Activated CD8-positive, alpha-beta T cell treated with anti-CD3 and anti-CD28 coated beads for 36 hours (primary cell): Measurements from ENCODE around the gene STX3. TPM values are rescaled to one million over a fixed set of nuclear protein-coding genes. Genes with fewer than 3 reads are reported as not detected.
"Not testable (repeated sequence)": the region's sequence is repeated elsewhere in the genome, so short reads cannot be mapped to it uniquely, and the experiment has no call there.

ENCODE experiments used
- ATAC-seq: fragments of 200-7000 bp; cut with Tn5 transposase; one replicate; pipeline ENCODE4 v1.10.0; 2021; ENCODE audit warnings: mild to moderate bottlenecking, moderate library complexity
- CTCF ChIA-PET: fragments of 350-600 bp; sonication (Branson Sonifier 250); formaldehyde crosslinking; loops from one replicate; lab custom pipeline; 2021; ENCODE audit warnings: antibody characterized with exemption; lab: Charles Lee
- POLR2A ChIA-PET: fragments of 350-600 bp; sonication (Branson Sonifier 250); formaldehyde crosslinking; loops from one replicate; lab custom pipeline; 2021; ENCODE audit warnings: antibody characterized with exemption; lab: Charles Lee
- DNase-seq: peaks from one replicate; pipeline ENCODE4 v3.0.0-alpha.2; 2020
- H3K27ac Mint-ChIP-seq: one replicate; pipeline ENCODE4 v1.8.0; 2021; ENCODE audit warnings: mild to moderate bottlenecking, mixed read lengths
- H3K27me3 Mint-ChIP-seq: one replicate; pipeline ENCODE4 v1.8.0; 2021; ENCODE audit warnings: mixed read lengths
- H3K36me3 Mint-ChIP-seq: one replicate; pipeline ENCODE4 v1.8.0; 2021; ENCODE audit warnings: low read depth, mixed read lengths
- H3K4me1 Mint-ChIP-seq: one replicate; pipeline ENCODE4 v1.8.0; 2021; ENCODE audit warnings: low read depth, mixed read lengths
- H3K4me3 Mint-ChIP-seq: one replicate; pipeline ENCODE4 v1.8.0; 2021; ENCODE audit warnings: mild to moderate bottlenecking, moderate library complexity, mixed read lengths
- H3K9me3 Mint-ChIP-seq: one replicate; pipeline ENCODE4 v1.8.0; 2021; ENCODE audit warnings: mixed read lengths
- intact Hi-C: fragments of 100-400 bp; cut with micrococcal nuclease; formaldehyde crosslinking; loops from one replicate; pipeline ENCODE4 v1.10.0; 2022
- total RNA-seq, 2 experiments: library from RNA; stranded (reverse); gene quantifications; one replicate each; pipeline ENCODE4 v1.2.3, GENCODE V29; 2021
- TF ChIP-seq, protein P1 (sequence below): fragments of 200-600 bp; IDR thresholded peaks from one replicate; pipeline ENCODE4 v1.8.0; 2022; ENCODE audit warnings: antibody characterized with exemption, mild to moderate bottlenecking

STX3 gene
- total RNA-seq, 2 experiments from 2014 or later = 8.3 to 9.5 TPM

DNA sequence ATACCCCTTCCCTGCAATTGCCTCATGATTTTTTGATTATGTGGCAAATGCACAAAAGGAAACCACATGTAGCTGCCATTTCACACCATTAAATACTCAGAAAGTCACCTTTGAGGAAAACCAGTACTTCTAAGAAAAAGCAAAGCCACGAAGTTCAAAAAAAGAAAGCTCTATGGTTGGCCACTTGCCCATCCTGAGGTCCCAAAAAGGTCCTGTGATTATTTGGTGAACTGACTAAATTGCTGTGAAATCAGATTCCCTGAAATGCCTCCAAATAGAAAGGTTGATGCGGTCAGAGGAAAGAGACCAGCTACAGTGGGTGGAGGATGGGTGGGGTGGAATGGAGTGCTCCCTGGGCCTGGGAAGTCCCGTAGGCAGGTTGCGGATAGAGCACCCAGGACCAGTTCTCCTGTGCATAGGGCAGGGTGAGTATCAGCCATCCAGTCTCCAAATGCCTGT lies 28.5 kb downstream of the STX3 start:
- CTCF ChIA-PET = interaction anchor here (0.6 kb wide), 1 partner anchor 29 kb away, joined by 3 read pairs; no protein-coding TSS in a partner anchor
- H3K36me3 Mint-ChIP-seq = peaks cover 11% of the 10 kb centered on the region
- intact Hi-C loops = no loop called here
- H3K27me3 Mint-ChIP-seq = no peaks in the 10 kb centered on the region
- H3K27ac Mint-ChIP-seq = peak overlapping the region; percentile 48
- ATAC-seq (peak; percentile 79), DNase-seq (peak; percentile 42)
- no peak overlapping the region for H3K4me3 Mint-ChIP-seq
- peaks cover 2% of the 10 kb centered on the region for H3K9me3 Mint-ChIP-seq
- TF ChIP-seq, protein P1, sequence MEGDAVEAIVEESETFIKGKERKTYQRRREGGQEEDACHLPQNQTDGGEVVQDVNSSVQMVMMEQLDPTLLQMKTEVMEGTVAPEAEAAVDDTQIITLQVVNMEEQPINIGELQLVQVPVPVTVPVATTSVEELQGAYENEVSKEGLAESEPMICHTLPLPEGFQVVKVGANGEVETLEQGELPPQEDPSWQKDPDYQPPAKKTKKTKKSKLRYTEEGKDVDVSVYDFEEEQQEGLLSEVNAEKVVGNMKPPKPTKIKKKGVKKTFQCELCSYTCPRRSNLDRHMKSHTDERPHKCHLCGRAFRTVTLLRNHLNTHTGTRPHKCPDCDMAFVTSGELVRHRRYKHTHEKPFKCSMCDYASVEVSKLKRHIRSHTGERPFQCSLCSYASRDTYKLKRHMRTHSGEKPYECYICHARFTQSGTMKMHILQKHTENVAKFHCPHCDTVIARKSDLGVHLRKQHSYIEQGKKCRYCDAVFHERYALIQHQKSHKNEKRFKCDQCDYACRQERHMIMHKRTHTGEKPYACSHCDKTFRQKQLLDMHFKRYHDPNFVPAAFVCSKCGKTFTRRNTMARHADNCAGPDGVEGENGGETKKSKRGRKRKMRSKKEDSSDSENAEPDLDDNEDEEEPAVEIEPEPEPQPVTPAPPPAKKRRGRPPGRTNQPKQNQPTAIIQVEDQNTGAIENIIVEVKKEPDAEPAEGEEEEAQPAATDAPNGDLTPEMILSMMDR = no peak
- peaks cover 20% of the 10 kb centered on the region for H3K4me1 Mint-ChIP-seq
- POLR2A ChIA-PET = interaction anchor here (0.6 kb wide), 1 partner anchor 970 kb away, joined by 3 read pairs; no protein-coding TSS in a partner anchor

DNA sequence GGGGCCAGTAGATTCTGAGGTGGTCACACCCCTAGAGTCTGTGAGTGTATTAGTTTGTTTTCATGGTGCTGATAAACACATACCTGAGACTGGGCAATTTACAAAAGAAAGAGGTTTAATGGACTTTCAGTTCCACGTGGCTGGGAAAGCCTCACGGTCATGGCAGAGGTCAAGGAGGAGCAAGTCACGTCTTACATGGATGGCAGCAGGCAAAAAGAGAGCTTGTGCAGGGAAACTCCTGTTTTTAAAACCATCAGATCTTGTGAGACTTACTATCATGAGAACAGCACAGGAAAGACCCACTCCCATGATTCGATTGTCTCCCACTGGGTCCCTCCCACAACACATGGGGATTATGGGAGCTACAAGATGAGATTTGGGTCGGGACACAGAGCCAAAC lies 29.3 kb downstream of the STX3 start:
- POLR2A ChIA-PET, intact Hi-C loops, ATAC-seq, H3K9me3 Mint-ChIP-seq, H3K4me3 Mint-ChIP-seq, H3K27me3 Mint-ChIP-seq: not testable (repeated sequence)
- Mint-ChIP-seq H3K4me1 (peaks cover 20% of the 10 kb centered on the region), H3K36me3 (peaks cover 16% of the 10 kb centered on the region), H3K27ac (peak overlapping the region; percentile 27)
- DNase-seq = peak; percentile 3
- CTCF ChIA-PET = interaction anchor here (1.3 to 1.5 kb wide), 2 partner anchors 29 to 31 kb away, joined by 4 to 8 read pairs; partner anchors contain the start of gene STX3

DNA sequence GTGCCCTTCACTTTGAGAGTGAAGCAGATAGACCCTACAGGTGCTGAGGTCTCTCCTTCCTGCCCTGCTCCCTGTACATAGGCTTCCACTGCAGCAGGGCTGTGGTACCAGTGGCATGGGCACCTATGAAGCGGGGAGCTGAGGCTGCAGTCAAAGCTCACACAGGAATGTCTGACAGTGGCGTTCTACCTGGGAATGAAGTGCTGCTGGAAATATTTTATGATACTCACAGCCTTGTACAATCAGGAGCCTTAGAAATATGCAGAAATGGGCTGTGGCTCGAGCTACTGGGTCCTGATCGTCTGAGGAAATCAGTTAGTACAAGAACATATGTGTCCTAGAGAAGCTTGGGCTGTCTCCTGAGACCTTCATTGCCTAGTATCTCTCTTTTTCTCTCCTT lies 30.6 kb downstream of the STX3 start:
- H3K4me1 Mint-ChIP-seq = peaks cover 20% of the 10 kb centered on the region
- H3K27ac Mint-ChIP-seq = no peak overlapping the region
- TF ChIP-seq, protein P1 = no peak
- peaks cover 16% of the 10 kb centered on the region for H3K36me3 Mint-ChIP-seq
- ATAC-seq = no peak
- H3K4me3 Mint-ChIP-seq = no peak overlapping the region
- no peak for DNase-seq
- ChIA-PET POLR2A (no interaction called here), CTCF (interaction anchor here (0.6 to 1.5 kb wide), 2 partner anchors 31 to 824 kb away, joined by 3 to 4 read pairs; partner anchors contain the start of gene STX3)
- intact Hi-C loops = no loop called here
- H3K27me3 Mint-ChIP-seq = no peaks in the 10 kb centered on the region
- peaks cover 2% of the 10 kb centered on the region for H3K9me3 Mint-ChIP-seq

DNA sequence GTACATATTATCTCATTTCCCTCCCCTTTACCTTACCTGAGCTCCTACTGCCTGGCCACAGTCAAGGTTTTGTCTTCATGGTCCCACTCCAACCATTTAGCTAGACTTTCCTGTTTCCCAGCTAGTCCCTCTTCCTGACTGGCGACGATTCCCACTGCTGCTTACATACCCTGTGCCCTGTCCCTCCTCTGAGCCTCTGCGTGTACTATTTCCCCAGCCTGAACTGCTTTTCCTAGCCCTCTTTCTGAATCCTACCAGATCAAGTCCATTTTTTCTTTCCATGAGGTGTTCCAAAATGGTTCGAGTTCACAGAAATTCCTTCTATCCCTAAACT lies 32.0 kb downstream of the STX3 start:
- TF ChIP-seq, protein P1 = no peak
- DNase-seq (no peak), ATAC-seq (no peak)
- ChIA-PET CTCF (interaction anchor here (1.1 kb wide), 1 partner anchor 15 kb away, joined by 3 read pairs; no protein-coding TSS in a partner anchor), POLR2A (interaction anchor here (1.6 kb wide), 1 partner anchor 20 kb away, joined by 5 read pairs; no protein-coding TSS in a partner anchor)
- H3K27ac Mint-ChIP-seq = no peak overlapping the region
- intact Hi-C loops = no loop called here
- H3K36me3 Mint-ChIP-seq = peaks cover 10% of the 10 kb centered on the region
- peaks cover 2% of the 10 kb centered on the region for H3K9me3 Mint-ChIP-seq
- H3K4me1 Mint-ChIP-seq = peaks cover 20% of the 10 kb centered on the region
- H3K4me3 Mint-ChIP-seq = no peak overlapping the region
- no peaks in the 10 kb centered on the region for H3K27me3 Mint-ChIP-seq

DNA sequence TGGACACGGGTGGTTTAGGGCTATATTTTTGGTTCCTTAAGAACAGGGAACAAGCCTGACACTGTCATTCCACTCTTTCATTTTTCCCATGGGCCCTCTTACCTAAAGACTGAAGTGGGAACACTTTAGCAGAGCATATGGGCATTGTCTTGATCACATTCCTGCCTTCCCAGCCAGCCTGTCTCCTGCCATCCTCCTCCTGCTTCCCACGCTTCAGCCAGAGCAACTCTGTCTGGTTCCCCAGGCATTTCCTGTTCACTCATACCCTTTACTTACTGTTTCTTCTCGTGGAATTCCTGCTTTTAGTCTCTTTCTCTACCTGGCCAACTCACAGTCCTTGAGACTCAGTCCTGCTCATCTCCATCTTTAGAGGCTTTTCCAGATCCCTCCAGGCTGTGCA lies 32.6 kb downstream of the STX3 start:
- no peak for DNase-seq
- ATAC-seq = no peak
- ChIA-PET POLR2A (interaction anchor here (1.6 kb wide), 1 partner anchor 21 kb away, joined by 5 read pairs; no protein-coding TSS in a partner anchor), CTCF (interaction anchor here (1.2 kb wide), 1 partner anchor 33 kb away, joined by 4 read pairs; no protein-coding TSS in a partner anchor)
- Mint-ChIP-seq H3K36me3 (peaks cover 14% of the 10 kb centered on the region), H3K4me3 (no peak overlapping the region), H3K27ac (no peak overlapping the region), H3K4me1 (peaks cover 18% of the 10 kb centered on the region), H3K9me3 (peaks cover 2% of the 10 kb centered on the region), H3K27me3 (no peaks in the 10 kb centered on the region)
- intact Hi-C loops = no loop called here
- TF ChIP-seq, protein P1 = no peak
